ENCODE results near the gene SPOCK1. TPM values are rescaled to one million over a fixed set of nuclear protein-coding genes. Genes with fewer than 3 reads are reported as not detected.

Gene SPOCK1
- total and polyA plus RNA-seq, 4 donors: 31.8 to 217 (median 132) TPM

GRCh38 chr5:137226081-137226480 is 273.0 kb downstream of the SPOCK1 start:
- Histone ChIP-seq H3K36me3 (ENCODE audit: control insufficient read depth, insufficient read depth, low read length) (no peaks in the 10 kb centered on the region), H3K27ac (ENCODE audit: low read depth, low read length) (no peak overlapping the region), H3K9me3 (ENCODE audit: control insufficient read depth, insufficient read depth, low read length) (no peaks in the 10 kb centered on the region), H3K4me3 (ENCODE audit: low read depth, low read length) (no peak overlapping the region), H3K4me1 (ENCODE audit: control insufficient read depth, insufficient read depth, low read length) (no peaks in the 10 kb centered on the region), H3K27me3 (ENCODE audit: control insufficient read depth, insufficient read depth, low read length) (no peaks in the 10 kb centered on the region)
- 30% methylated on average over 3 of the region's 3 CpGs for WGBS (ENCODE audit: insufficient coverage)
- DNase-seq (ENCODE audit: low read depth in 4 of 6, low spot score in 6 of 6): no peak

- Histone ChIP-seq H3K9me3 (ENCODE audit: control insufficient read depth, insufficient read depth, low read length) (no peaks in the 10 kb centered on the region), H3K27me3 (ENCODE audit: control insufficient read depth, insufficient read depth, low read length) (no peaks in the 10 kb centered on the region), H3K27ac (ENCODE audit: low read depth, low read length) (no peak overlapping the region), H3K4me1 (ENCODE audit: control insufficient read depth, insufficient read depth, low read length) (no peaks in the 10 kb centered on the region), H3K4me3 (ENCODE audit: low read depth, low read length) (no peak overlapping the region), H3K36me3 (ENCODE audit: control insufficient read depth, insufficient read depth, low read length) (no peaks in the 10 kb centered on the region)
- DNase-seq (ENCODE audit: low read depth in 4 of 6, low spot score in 6 of 6): peak in 2 of 6 donors; percentile 14 to 65
- 94% methylated on average over 2 of the region's 4 CpGs for WGBS (ENCODE audit: insufficient coverage)
These were observed 275.5 kb downstream of the SPOCK1 start for GRCh38 chr5:137223324-137224295.

- Histone ChIP-seq H3K27ac (ENCODE audit: low read depth, low read length) (no peak overlapping the region), H3K4me3 (ENCODE audit: low read depth, low read length) (no peak overlapping the region), H3K4me1 (ENCODE audit: control insufficient read depth, insufficient read depth, low read length) (peaks cover 3% of the 10 kb centered on the region), H3K27me3 (ENCODE audit: control insufficient read depth, insufficient read depth, low read length) (no peaks in the 10 kb centered on the region), H3K36me3 (ENCODE audit: control insufficient read depth, insufficient read depth, low read length) (no peaks in the 10 kb centered on the region), H3K9me3 (ENCODE audit: control insufficient read depth, insufficient read depth, low read length) (no peaks in the 10 kb centered on the region)
- no peak for DNase-seq (ENCODE audit: low read depth in 4 of 6, low spot score in 6 of 6)
- 72% methylated on average over 2 of the region's 3 CpGs for WGBS (ENCODE audit: insufficient coverage)
These were observed 277.2 kb downstream of the SPOCK1 start for GRCh38 chr5:137221943-137222342.

GRCh38 chr5:137220523-137220927 is 278.6 kb downstream of the SPOCK1 start:
- H3K9me3 ChIP-seq (ENCODE audit: control insufficient read depth, insufficient read depth, low read length): no peaks in the 10 kb centered on the region
- H3K4me3 ChIP-seq (ENCODE audit: low read depth, low read length): no peak overlapping the region
- H3K4me1 ChIP-seq (ENCODE audit: control insufficient read depth, insufficient read depth, low read length): peaks cover 6% of the 10 kb centered on the region
- DNase-seq (ENCODE audit: low read depth in 4 of 6, low spot score in 6 of 6): no peak
- WGBS (ENCODE audit: insufficient coverage): 70% methylated on average over 2 of the region's 3 CpGs
- H3K27ac ChIP-seq (ENCODE audit: low read depth, low read length): no peak overlapping the region
- no peaks in the 10 kb centered on the region for H3K36me3 ChIP-seq (ENCODE audit: control insufficient read depth, insufficient read depth, low read length)
- no peaks in the 10 kb centered on the region for H3K27me3 ChIP-seq (ENCODE audit: control insufficient read depth, insufficient read depth, low read length)

- Histone ChIP-seq H3K36me3 (ENCODE audit: control insufficient read depth, insufficient read depth, low read length) (no peaks in the 10 kb centered on the region), H3K27me3 (ENCODE audit: control insufficient read depth, insufficient read depth, low read length) (no peaks in the 10 kb centered on the region), H3K9me3 (ENCODE audit: control insufficient read depth, insufficient read depth, low read length) (no peaks in the 10 kb centered on the region), H3K4me1 (ENCODE audit: control insufficient read depth, insufficient read depth, low read length) (peaks cover 6% of the 10 kb centered on the region), H3K27ac (ENCODE audit: low read depth, low read length) (no peak overlapping the region), H3K4me3 (ENCODE audit: low read depth, low read length) (no peak overlapping the region)
- WGBS (ENCODE audit: insufficient coverage): no CpG with 5 or more reads among the region's 1 CpG
- DNase-seq (ENCODE audit: low read depth in 4 of 6, low spot score in 6 of 6): peak in 1 of 6 donors; percentile 22
These were observed 280.2 kb downstream of the SPOCK1 start for GRCh38 chr5:137218896-137219295.

GRCh38 chr5:137218471-137218870 is 280.7 kb downstream of the SPOCK1 start:
- no peak for DNase-seq (ENCODE audit: low read depth in 4 of 6, low spot score in 6 of 6)
- H3K27ac ChIP-seq (ENCODE audit: low read depth, low read length): no peak overlapping the region

GRCh38 chr5:137217599-137218200 is 281.4 kb downstream of the SPOCK1 start:
- no peaks in the 10 kb centered on the region for H3K36me3 ChIP-seq (ENCODE audit: control insufficient read depth, insufficient read depth, low read length)
- H3K9me3 ChIP-seq (ENCODE audit: control insufficient read depth, insufficient read depth, low read length): no peaks in the 10 kb centered on the region
- H3K27ac ChIP-seq (ENCODE audit: low read depth, low read length): no peak overlapping the region
- DNase-seq (ENCODE audit: low read depth in 4 of 6, low spot score in 6 of 6): no peak
- no peaks in the 10 kb centered on the region for H3K27me3 ChIP-seq (ENCODE audit: control insufficient read depth, insufficient read depth, low read length)
- no CpG with 5 or more reads among the region's 6 CpGs for WGBS (ENCODE audit: insufficient coverage)
- H3K4me3 ChIP-seq (ENCODE audit: low read depth, low read length): no peak overlapping the region
- H3K4me1 ChIP-seq (ENCODE audit: control insufficient read depth, insufficient read depth, low read length): peaks cover 6% of the 10 kb centered on the region

More at GRCh38 chr5:137218471-137218870, 280.7 kb downstream of the SPOCK1 start:
- Histone ChIP-seq H3K4me1 (ENCODE audit: control insufficient read depth, insufficient read depth, low read length) (peaks cover 6% of the 10 kb centered on the region), H3K9me3 (ENCODE audit: control insufficient read depth, insufficient read depth, low read length) (no peaks in the 10 kb centered on the region), H3K36me3 (ENCODE audit: control insufficient read depth, insufficient read depth, low read length) (no peaks in the 10 kb centered on the region), H3K4me3 (ENCODE audit: low read depth, low read length) (no peak overlapping the region), H3K27me3 (ENCODE audit: control insufficient read depth, insufficient read depth, low read length) (no peaks in the 10 kb centered on the region)
- WGBS (ENCODE audit: insufficient coverage): no CpG with 5 or more reads among the region's 1 CpG

GRCh38 chr5:137216976-137217598 is 282.0 kb downstream of the SPOCK1 start:
- H3K27ac ChIP-seq (ENCODE audit: low read depth, low read length): no peak overlapping the region
- no peak for DNase-seq (ENCODE audit: low read depth in 4 of 6, low spot score in 6 of 6)
- no peaks in the 10 kb centered on the region for H3K27me3 ChIP-seq (ENCODE audit: control insufficient read depth, insufficient read depth, low read length)
- H3K36me3 ChIP-seq (ENCODE audit: control insufficient read depth, insufficient read depth, low read length): no peaks in the 10 kb centered on the region
- WGBS (ENCODE audit: insufficient coverage): 92% methylated on average over 2 of the region's 5 CpGs
- no peaks in the 10 kb centered on the region for H3K9me3 ChIP-seq (ENCODE audit: control insufficient read depth, insufficient read depth, low read length)
- no peak overlapping the region for H3K4me3 ChIP-seq (ENCODE audit: low read depth, low read length)
- H3K4me1 ChIP-seq (ENCODE audit: control insufficient read depth, insufficient read depth, low read length): peaks cover 6% of the 10 kb centered on the region

GRCh38 chr5:137215780-137216179 is 283.3 kb downstream of the SPOCK1 start:
- H3K9me3 ChIP-seq (ENCODE audit: control insufficient read depth, insufficient read depth, low read length): no peaks in the 10 kb centered on the region
- no peaks in the 10 kb centered on the region for H3K36me3 ChIP-seq (ENCODE audit: control insufficient read depth, insufficient read depth, low read length)
- H3K4me1 ChIP-seq (ENCODE audit: control insufficient read depth, insufficient read depth, low read length): peaks cover 6% of the 10 kb centered on the region
- H3K4me3 ChIP-seq (ENCODE audit: low read depth, low read length): no peak overlapping the region
- 80% methylated on average over 1 of the region's 2 CpGs for WGBS (ENCODE audit: insufficient coverage)
- H3K27ac ChIP-seq (ENCODE audit: low read depth, low read length): no peak overlapping the region
- H3K27me3 ChIP-seq (ENCODE audit: control insufficient read depth, insufficient read depth, low read length): peaks cover 2% of the 10 kb centered on the region
- DNase-seq (ENCODE audit: low read depth in 4 of 6, low spot score in 6 of 6): no peak

Data from spinal cord (tissue), 10 donors.